Peyer's patch (tissue), 4 donors: ENCODE results near the gene CERK. TPM values are rescaled to one million over a fixed set of nuclear protein-coding genes. Genes with fewer than 3 reads are reported as not detected.

Experiments
- DNase-seq, 3 donors: peaks; one replicate each; pipeline ENCODE4 v3.0.0-alpha.2; 2017 to 2019
- H3K27ac ChIP-seq, 4 donors: fragments of 200-600 bp; sonication (generic); one replicate each; pipeline ENCODE4 v1.5.1; 2016 to 2019
- H3K27me3 ChIP-seq, 2 donors: fragments of 200-600 bp; sonication (generic); one replicate each; pipeline ENCODE4 v1.5.1; 2019
- H3K36me3 ChIP-seq, 3 donors: fragments of 200-600 bp; sonication (generic); one replicate each; pipeline ENCODE4 v1.5.1; 2016 to 2019
- H3K4me1 ChIP-seq, 4 donors: fragments of 200-600 bp; sonication (generic); one replicate each; pipeline ENCODE4 v1.5.1; 2016 to 2019
- H3K4me3 ChIP-seq, 4 donors: fragments of 200-600 bp; sonication (generic); 1 replicate in 3 of 4; 2 replicates in 1 of 4; pipeline ENCODE4 v1.5.1; 2016 to 2019; ENCODE audit warnings: mild to moderate bottlenecking in 1 of 4
- H3K9me3 ChIP-seq, 4 donors: fragments of 200-600 bp; sonication (generic); one replicate each; pipeline ENCODE4 v1.5.1; 2016 to 2019; ENCODE audit warnings: mild to moderate bottlenecking in 1 of 4
- POLR2A ChIP-seq, 2 donors: fragments of 450-650 bp; IDR thresholded peaks; one replicate each; pipeline ENCODE4 v1.5.1; 2017; ENCODE audit warnings: antibody characterized with exemption in 2 of 2, mild to moderate bottlenecking in 2 of 2, moderate library complexity in 2 of 2
- total RNA-seq, 4 donors: library from RNA; depleted of rRNA; stranded (reverse); fragments of >200 nt; gene quantifications; one replicate each; pipeline ENCODE4 v1.1.0, GENCODE V29; 2016
- TF ChIP-seq, protein P1 (sequence below), 6 experiments: fragments of 450-650 bp in 4 of 6; fragments of 200-600 bp in 2 of 6; sonication (generic) in 1 of 6; IDR thresholded peaks; one replicate each; pipeline ENCODE4 v1.5.1; 2017 to 2019; ENCODE audit warnings: antibody characterized with exemption in 6 of 6, mild to moderate bottlenecking in 3 of 6, moderate library complexity in 1 of 6

Gene CERK
- total RNA-seq, 4 donors from 2014 or later = 89.1 to 131 (median 94.7) TPM

DNA sequence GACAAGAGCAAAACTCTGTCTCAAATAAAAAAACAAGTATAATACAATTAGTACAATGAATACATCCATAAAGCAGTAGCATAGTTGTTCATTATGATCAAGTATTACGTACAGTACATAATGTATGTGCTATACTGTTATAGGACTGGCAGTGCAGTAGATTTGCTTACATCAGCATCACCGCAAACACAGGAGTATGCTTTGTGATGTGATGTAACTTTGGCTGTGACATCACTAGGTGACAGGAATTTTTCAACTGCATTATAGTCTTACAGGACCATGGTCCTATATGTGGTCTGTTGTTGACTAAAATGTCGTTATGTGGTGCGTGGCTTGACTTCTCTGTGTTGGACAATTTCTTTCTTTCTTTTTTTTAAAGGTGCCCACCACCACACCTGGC is 41.0 kb upstream of the CERK start:
- H3K27me3 ChIP-seq = no peaks in the 10 kb centered on the region
- no peaks in the 10 kb centered on the region for H3K36me3 ChIP-seq
- TF ChIP-seq POLR2A (IDR thresholded peaks at IDR 0.05) = no peak
- TF ChIP-seq, protein P1, sequence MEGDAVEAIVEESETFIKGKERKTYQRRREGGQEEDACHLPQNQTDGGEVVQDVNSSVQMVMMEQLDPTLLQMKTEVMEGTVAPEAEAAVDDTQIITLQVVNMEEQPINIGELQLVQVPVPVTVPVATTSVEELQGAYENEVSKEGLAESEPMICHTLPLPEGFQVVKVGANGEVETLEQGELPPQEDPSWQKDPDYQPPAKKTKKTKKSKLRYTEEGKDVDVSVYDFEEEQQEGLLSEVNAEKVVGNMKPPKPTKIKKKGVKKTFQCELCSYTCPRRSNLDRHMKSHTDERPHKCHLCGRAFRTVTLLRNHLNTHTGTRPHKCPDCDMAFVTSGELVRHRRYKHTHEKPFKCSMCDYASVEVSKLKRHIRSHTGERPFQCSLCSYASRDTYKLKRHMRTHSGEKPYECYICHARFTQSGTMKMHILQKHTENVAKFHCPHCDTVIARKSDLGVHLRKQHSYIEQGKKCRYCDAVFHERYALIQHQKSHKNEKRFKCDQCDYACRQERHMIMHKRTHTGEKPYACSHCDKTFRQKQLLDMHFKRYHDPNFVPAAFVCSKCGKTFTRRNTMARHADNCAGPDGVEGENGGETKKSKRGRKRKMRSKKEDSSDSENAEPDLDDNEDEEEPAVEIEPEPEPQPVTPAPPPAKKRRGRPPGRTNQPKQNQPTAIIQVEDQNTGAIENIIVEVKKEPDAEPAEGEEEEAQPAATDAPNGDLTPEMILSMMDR (IDR thresholded peaks at IDR 0.05) = no peak
- no peaks in the 10 kb centered on the region for H3K9me3 ChIP-seq
- no peak for DNase-seq
- no peak overlapping the region for H3K27ac ChIP-seq
- H3K4me3 ChIP-seq = no peak overlapping the region
- H3K4me1 ChIP-seq = peaks cover 4 to 37% (median 32%) of the 10 kb centered on the region in 4 donors

DNA sequence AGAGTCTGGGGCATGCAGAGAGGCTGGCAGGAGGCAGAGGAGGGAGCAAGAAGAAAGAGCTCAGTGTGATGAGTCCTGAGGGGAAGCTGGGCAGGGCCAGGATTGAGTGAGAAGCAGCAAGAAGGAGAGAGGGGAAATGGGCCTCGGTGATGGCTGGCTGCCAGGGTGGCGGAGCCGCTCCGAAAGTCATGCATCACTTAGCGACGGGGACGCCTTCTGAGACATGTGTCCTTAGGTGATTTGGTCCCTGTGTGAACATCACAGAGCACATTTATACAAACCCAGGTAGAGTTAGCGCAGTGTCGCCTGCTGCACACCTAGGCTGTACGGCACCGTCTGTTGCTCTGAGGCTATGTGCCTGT is 39.5 kb upstream of the CERK start:
- Histone ChIP-seq H3K36me3 (no peaks in the 10 kb centered on the region), H3K27ac (peak overlapping the region in 1 of 4 donors; percentile 82), H3K9me3 (no peaks in the 10 kb centered on the region), H3K4me3 (no peak overlapping the region), H3K4me1 (peaks cover 4 to 46% (median 40%) of the 10 kb centered on the region in 4 donors), H3K27me3 (no peaks in the 10 kb centered on the region)
- TF ChIP-seq, protein P1 (IDR thresholded peaks at IDR 0.05) = no peak
- TF ChIP-seq POLR2A (IDR thresholded peaks at IDR 0.05) = no peak
- DNase-seq = peak; percentile 50 to 83 (median 74)

DNA sequence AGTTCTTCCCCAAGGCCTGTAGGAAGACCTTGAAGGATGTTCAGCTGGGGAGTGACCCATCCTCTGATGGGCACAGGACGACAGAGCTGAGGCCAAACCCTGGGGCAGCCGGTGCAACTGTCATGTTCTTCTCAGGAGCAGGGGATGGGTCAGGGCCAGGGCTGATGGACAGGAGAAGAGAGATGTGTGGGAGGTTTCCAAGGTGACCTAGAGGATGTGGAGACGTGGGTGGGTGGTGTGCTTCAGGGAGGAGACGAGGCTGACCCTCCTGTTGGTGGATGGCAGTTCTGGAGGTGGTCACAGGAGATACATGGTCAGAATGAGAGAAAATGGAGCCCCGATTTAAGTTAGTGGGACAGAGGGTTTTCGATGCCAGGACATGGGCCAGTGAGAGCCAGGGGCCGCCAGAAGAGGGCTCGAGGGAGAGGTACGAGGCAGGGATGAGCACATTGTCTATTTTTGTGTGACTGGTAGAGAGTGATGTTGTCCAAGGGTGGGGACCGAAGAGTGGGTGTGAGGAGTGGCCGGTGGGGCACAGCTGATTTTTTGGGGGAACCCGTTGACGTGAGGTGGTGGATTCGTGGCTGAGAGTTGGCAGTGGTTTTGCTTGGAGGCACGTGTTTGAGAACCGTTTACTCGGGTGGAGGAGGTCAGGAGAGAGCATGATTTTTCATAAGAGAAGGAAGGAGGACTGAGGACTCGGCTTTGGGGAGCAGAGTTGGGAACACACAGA is 39.0 kb upstream of the CERK start:
- H3K9me3 ChIP-seq = no peaks in the 10 kb centered on the region
- DNase-seq = no peak
- no peak overlapping the region for H3K4me3 ChIP-seq
- peaks cover 4 to 46% (median 40%) of the 10 kb centered on the region in 4 donors for H3K4me1 ChIP-seq
- no peaks in the 10 kb centered on the region for H3K36me3 ChIP-seq
- H3K27ac ChIP-seq = peak overlapping the region in 2 of 4 donors; percentile 16 to 82
- H3K27me3 ChIP-seq = no peaks in the 10 kb centered on the region
- TF ChIP-seq, protein P1 (IDR thresholded peaks at IDR 0.05) = no peak
- TF ChIP-seq POLR2A (IDR thresholded peaks at IDR 0.05) = no peak

DNA sequence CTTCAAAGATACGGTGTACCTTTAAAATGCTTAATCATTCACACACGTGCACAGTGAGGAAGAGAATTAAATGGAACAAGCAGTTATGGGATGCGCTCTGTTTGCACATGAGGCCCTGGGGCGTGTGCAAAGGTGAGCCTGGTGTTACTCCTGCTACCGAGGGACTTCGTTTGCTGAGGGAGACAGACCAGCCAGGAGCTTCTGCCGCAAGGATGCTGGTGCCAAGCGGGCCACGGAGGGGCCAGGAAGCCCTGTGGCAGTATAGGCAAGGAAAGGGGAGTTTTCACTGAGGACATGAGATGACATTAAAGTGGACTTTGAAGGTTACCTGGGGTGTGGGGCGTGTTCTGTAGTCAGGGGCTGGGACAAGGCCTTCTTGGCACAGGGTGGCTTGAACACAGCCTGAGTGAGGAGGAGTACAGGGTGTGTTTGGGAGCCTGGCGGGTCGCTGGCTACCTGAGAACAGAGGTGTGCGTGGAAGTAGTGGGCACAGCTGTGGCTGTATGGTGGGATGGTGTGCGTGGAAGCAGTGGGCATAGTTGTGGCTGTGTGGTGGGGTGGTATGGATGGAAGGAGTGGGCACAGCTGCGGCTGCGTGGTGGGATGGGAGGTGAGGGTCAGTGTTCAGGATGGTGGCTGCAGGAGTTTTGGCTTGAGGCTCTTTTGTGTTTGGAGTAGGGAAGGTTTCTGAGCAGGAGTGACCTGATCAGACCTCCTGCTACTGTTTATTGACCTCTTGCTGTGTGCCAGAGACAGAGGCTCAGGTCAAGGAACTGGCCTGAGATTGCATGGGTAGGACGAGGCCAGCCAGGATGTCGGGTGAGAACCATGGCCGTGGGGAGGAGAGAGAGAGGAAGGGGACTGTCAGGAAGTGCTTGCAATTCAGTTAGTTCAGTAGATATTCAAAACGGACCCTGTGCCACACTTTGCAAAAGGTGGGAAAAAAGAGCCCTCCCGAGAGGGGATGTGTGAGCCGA is 38.1 kb upstream of the CERK start:
- H3K4me3 ChIP-seq = peak overlapping the region in 1 of 4 donors; percentile 29
- TF ChIP-seq, protein P1 (IDR thresholded peaks at IDR 0.05) = no peak
- TF ChIP-seq POLR2A (IDR thresholded peaks at IDR 0.05) = no peak
- H3K27me3 ChIP-seq = no peaks in the 10 kb centered on the region
- H3K36me3 ChIP-seq = no peaks in the 10 kb centered on the region
- peak in 1 of 3 donors; percentile 50 for DNase-seq
- H3K27ac ChIP-seq = peak overlapping the region; percentile 16 to 82 (median 55)
- H3K9me3 ChIP-seq = no peaks in the 10 kb centered on the region
- peaks cover 4 to 49% (median 43%) of the 10 kb centered on the region in 4 donors for H3K4me1 ChIP-seq

DNA sequence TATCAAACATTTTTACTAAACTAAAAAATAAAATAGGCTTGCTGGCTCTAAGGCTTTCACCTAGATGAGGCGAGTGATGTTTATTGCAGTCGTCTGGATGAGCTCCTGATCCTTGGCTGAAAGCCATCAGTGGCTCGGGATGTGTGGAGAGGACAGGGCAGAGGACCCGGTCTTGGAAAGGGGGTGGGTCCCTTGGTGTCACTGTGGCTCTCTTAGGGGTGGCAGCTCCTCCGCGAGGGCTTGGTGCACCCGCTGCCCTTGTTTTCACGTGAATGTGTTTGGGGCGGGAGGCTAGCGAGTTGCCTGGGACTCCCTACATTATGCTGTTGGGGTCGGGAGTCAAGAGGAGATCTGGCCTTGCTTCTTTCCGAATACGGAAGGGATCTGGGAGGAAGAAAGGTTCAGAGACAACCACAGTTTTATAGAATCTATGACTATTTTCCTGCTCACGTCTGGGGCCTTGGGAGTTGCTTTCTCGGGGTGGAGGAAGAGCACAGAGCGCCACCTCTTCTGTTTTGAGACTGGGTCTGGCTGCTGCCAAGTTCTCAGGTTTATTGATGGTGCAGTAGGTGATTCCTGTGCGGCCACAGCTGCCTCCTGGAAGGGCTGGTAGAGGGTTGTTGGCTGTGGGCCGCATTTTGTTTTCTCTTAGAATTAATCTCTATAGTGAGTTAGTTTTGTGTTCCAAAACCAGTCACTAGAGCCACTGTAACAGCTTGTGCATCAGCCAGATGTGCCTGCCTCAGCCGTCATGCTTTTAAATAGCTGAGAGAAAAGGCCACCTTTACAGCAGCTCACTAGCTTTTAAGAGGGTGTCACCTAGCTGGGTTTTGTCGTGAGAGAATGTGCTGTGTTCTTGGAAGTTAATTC is 37.2 kb upstream of the CERK start:
- peak in 1 of 3 donors; percentile 37 for DNase-seq
- peak overlapping the region; percentile 16 to 82 (median 55) for H3K27ac ChIP-seq
- H3K36me3 ChIP-seq = no peaks in the 10 kb centered on the region
- H3K27me3 ChIP-seq = no peaks in the 10 kb centered on the region
- no peaks in the 10 kb centered on the region for H3K9me3 ChIP-seq
- peak overlapping the region in 1 of 4 donors; percentile 29 for H3K4me3 ChIP-seq
- H3K4me1 ChIP-seq = peaks cover 4 to 53% (median 47%) of the 10 kb centered on the region in 4 donors
- TF ChIP-seq POLR2A (IDR thresholded peaks at IDR 0.05) = no peak
- TF ChIP-seq, protein P1 (IDR thresholded peaks at IDR 0.05) = no peak
